Gastroesophageal sphincter (tissue), 3 donors: ENCODE data around the gene POLR1B.
"Not testable (repeated sequence)": the region's sequence is repeated elsewhere in the genome, so short reads cannot be mapped to it uniquely, and the experiment has no call there.

Source experiments
- EP300 ChIP-seq: sonication (generic); formaldehyde crosslinking; IDR thresholded peaks from one replicate; pipeline ENCODE4 v1.6.1; 2017; ENCODE audit warnings: antibody characterized with exemption, mild to moderate bottlenecking
- POLR2A ChIP-seq, 2 donors: fragments of 450-650 bp; IDR thresholded peaks; one replicate each; pipeline ENCODE4 v1.6.1; 2017; ENCODE audit warnings: antibody characterized with exemption in 2 of 2, mild to moderate bottlenecking in 2 of 2, moderate library complexity in 1 of 2
- TF ChIP-seq, protein P1 (sequence below), 4 experiments: fragments of 200-600 bp in 2 of 4; fragments of 450-650 bp in 2 of 4; sonication (generic) in 1 of 4; IDR thresholded peaks; one replicate each; pipeline ENCODE4 v1.5.1; 2017 to 2019; ENCODE audit warnings: antibody characterized with exemption in 4 of 4, mild to moderate bottlenecking in 2 of 4, moderate library complexity in 2 of 4

DNA sequence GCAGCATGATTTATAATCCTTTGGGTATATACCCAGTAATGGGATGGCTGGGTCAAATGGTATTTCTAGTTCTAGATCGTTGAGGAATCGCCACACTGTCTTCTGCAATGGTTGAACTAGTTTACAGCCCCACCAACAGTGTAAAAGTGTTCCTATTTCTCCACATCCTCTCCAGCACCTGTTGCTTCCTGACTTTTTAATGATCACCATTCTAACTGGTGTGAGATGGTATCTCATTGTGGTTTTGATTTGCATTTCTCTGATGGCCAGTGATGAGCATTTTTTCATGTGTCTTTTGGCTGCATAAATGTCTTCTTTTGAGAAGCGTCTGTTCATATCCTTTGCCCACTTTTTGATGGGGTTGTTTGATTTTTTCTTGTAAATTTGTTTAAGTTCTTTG is 18.0 kb upstream of the POLR1B start:
- TF ChIP-seq, protein P1, sequence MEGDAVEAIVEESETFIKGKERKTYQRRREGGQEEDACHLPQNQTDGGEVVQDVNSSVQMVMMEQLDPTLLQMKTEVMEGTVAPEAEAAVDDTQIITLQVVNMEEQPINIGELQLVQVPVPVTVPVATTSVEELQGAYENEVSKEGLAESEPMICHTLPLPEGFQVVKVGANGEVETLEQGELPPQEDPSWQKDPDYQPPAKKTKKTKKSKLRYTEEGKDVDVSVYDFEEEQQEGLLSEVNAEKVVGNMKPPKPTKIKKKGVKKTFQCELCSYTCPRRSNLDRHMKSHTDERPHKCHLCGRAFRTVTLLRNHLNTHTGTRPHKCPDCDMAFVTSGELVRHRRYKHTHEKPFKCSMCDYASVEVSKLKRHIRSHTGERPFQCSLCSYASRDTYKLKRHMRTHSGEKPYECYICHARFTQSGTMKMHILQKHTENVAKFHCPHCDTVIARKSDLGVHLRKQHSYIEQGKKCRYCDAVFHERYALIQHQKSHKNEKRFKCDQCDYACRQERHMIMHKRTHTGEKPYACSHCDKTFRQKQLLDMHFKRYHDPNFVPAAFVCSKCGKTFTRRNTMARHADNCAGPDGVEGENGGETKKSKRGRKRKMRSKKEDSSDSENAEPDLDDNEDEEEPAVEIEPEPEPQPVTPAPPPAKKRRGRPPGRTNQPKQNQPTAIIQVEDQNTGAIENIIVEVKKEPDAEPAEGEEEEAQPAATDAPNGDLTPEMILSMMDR (IDR thresholded peaks at IDR 0.05) = not testable (repeated sequence)
- not testable (repeated sequence) for TF ChIP-seq POLR2A (IDR thresholded peaks at IDR 0.05); EP300
